ENCODE results near the gene TAPBPL.

GRCh38 chr12:6500466-6500865, 48.6 kb downstream of the TAPBPL start:
- TF ChIP-seq CTCF (IDR thresholded peaks at IDR 0.05): no peak
- TF ChIP-seq POLR2A (IDR thresholded peaks at IDR 0.05): no peak

Measured in ovary (tissue), 3 donors.